GM12865 (cell line): ENCODE results near the gene TMEM205.

ENCODE experiments used
- DNase-seq: peaks from one replicate; pipeline ENCODE4 v3.0.0; 2010; ENCODE audit warnings: low read depth
- H3K4me3 ChIP-seq: 2 replicates; pipeline ENCODE4 v1.5.1; 2011; ENCODE audit warnings: mild to moderate bottlenecking, low read depth, low read length, control low read depth
- CTCF ChIP-seq: IDR thresholded peaks from 2 replicates; pipeline ENCODE4 v1.5.1; 2011; ENCODE audit warnings: low read length, control low read depth, low read depth, inconsistent platforms; ENCODE audit not compliant: insufficient read depth; ENCODE audit errors: missing control alignments

Gene TMEM205

GRCh38 chr19:11306337-11306736, 39.7 kb downstream of the TMEM205 start:
- no peak overlapping the region for H3K4me3 ChIP-seq
- TF ChIP-seq CTCF = no peak
- DNase-seq = no peak

GRCh38 chr19:11304936-11305335, 41.1 kb downstream of the TMEM205 start:
- no peak for TF ChIP-seq CTCF
- H3K4me3 ChIP-seq = no peak overlapping the region
- DNase-seq = no peak

DNA sequence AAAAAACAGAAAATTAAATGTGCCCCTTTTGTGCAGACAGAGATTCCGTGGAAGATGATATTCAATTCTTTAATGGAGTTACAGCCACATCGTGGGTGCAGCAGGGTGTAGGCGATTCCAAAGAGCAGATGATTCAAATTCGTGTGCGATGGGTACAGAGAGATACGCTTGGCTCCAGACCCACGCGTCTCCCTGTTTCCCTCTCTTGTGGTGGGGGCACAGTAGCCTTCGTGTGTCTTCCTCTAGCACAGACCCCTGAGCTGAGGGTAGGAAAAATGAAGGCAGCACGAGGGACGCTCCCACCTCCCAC, 45.3 kb downstream of the TMEM205 start:
- H3K4me3 ChIP-seq = no peak overlapping the region
- no peak for DNase-seq
- no peak for TF ChIP-seq CTCF

DNA sequence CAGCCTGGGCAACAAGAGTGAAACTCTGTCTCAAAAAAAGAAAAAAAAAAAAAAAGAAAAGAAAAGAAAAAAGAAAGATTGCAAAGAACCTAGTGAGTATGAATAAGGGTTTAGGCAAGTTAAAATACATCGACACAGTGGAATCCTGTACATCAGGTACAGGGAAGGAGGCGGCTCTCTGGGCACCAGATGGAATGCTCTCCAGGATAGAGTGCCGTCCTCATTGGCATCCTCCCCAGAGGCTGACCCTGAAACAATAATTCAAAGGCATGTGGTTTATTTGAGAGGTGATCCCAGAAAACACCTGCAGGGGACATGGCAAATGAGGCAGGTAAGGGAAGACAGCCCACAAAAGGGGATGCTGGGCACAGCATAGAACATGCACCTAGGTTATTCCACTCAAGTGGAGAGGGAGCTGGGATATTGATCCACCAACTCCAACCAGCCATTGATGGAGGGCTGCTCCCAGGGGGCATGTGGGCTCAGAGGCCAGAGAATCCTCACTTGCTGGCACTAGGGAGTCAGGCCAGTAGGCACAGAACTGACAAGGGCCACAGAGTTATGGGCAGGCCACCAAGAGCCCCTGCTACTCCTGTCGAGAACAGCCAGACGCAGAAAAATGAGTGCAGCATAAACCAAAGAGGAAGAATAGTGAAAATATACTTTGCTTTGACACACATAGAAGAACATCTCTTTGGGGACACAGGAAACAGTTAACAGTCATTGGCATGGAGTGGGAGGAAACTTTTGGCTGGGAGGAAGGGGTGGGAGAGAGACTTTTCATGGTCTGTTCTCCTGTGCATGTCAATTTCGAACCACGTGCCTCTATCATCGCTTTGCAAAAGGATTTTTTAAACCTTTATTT, 45.9 kb downstream of the TMEM205 start:
- no peak for TF ChIP-seq CTCF
- H3K4me3 ChIP-seq = no peak overlapping the region
- DNase-seq = no peak

DNA sequence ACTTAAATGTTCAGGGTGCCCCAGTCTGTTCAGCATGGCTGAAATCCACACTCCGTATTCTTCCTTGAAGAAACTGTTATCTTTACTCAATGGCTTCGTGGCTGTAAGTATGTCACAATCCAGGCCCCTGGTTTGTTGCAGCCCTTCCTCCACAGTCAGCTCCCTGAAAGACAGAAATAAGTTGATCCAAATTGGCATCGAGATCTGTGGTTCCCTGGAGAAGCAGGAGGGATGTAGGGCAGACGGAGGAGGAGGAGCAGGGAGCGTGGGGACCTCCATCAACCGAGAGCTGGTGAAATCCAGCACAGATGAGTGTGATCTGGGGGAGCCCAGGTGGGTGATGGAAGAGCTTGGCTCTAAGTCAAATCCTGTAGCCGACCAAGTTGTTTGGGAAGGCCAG, 49.8 kb downstream of the TMEM205 start:
- TF ChIP-seq CTCF = no peak
- no peak for DNase-seq
- H3K4me3 ChIP-seq = no peak overlapping the region

- H3K4me3 ChIP-seq = no peak within 1 kb of the TSS
- no peak for TF ChIP-seq CTCF
- no peak for DNase-seq
Measured at GRCh38 chr19:11295665-11296245, 50.3 kb downstream of the TMEM205 start, which contains the start of gene TSPAN16. TSPAN16 (plus strand) TSS chr19:11296160; CDS start chr19:11296298, 138 bp downstream.
